GM12865 (cell line): ENCODE results near the gene FGFBP2.

ENCODE experiments used
- DNase-seq: peaks from one replicate; pipeline ENCODE4 v3.0.0; 2010; ENCODE audit warnings: low read depth
- H3K4me3 ChIP-seq: 2 replicates; pipeline ENCODE4 v1.5.1; 2011; ENCODE audit warnings: mild to moderate bottlenecking, low read depth, low read length, control low read depth
- TF ChIP-seq, protein P1 (sequence below): IDR thresholded peaks from 2 replicates; pipeline ENCODE4 v1.5.1; 2011; ENCODE audit warnings: low read length, control low read depth, low read depth, inconsistent platforms; ENCODE audit not compliant: insufficient read depth; ENCODE audit errors: missing control alignments

FGFBP2 gene

DNA sequence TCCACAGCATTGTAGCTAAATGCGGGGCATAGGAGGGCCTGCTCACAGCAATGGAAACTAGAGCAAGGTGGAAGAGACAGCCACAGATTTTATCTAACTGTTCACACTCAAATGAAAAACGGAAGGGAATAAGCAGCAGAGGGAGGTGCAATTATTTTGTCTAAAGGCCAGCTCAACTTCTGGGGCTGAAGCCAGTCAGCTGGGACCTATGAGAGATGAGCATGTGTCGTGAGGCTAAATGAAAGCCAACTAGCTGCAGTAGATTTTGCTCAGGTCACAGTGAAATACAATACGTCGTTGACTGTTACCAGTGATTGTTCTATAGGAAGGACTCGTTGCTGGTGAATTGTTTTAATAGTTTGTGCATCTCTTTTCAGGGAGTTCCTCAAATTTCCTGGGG lies 26.4 kb upstream of the FGFBP2 start:
- no peak overlapping the region for H3K4me3 ChIP-seq
- no peak for DNase-seq
- TF ChIP-seq, protein P1, sequence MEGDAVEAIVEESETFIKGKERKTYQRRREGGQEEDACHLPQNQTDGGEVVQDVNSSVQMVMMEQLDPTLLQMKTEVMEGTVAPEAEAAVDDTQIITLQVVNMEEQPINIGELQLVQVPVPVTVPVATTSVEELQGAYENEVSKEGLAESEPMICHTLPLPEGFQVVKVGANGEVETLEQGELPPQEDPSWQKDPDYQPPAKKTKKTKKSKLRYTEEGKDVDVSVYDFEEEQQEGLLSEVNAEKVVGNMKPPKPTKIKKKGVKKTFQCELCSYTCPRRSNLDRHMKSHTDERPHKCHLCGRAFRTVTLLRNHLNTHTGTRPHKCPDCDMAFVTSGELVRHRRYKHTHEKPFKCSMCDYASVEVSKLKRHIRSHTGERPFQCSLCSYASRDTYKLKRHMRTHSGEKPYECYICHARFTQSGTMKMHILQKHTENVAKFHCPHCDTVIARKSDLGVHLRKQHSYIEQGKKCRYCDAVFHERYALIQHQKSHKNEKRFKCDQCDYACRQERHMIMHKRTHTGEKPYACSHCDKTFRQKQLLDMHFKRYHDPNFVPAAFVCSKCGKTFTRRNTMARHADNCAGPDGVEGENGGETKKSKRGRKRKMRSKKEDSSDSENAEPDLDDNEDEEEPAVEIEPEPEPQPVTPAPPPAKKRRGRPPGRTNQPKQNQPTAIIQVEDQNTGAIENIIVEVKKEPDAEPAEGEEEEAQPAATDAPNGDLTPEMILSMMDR: no peak

DNA sequence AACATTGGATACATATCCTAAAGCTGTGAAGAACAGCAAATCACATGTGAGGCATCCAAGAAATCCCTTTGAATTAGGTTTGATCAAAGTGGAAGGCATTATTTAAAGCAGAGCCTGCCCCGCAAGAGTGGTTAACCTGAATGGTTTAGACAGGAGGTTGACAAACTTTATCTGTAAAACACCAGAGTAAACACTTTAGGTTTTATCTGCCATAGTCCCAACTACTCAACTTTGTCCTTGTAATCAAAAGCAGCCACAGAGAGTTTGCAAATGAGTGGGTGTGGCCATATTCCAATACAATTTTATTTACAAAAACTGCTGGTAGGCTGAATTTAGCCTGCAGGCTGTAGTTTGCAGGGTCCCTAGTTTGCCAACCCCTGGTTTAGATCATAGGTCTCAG lies 25.2 kb upstream of the FGFBP2 start:
- TF ChIP-seq, protein P1: no peak
- H3K4me3 ChIP-seq: no peak overlapping the region
- DNase-seq: no peak

DNA sequence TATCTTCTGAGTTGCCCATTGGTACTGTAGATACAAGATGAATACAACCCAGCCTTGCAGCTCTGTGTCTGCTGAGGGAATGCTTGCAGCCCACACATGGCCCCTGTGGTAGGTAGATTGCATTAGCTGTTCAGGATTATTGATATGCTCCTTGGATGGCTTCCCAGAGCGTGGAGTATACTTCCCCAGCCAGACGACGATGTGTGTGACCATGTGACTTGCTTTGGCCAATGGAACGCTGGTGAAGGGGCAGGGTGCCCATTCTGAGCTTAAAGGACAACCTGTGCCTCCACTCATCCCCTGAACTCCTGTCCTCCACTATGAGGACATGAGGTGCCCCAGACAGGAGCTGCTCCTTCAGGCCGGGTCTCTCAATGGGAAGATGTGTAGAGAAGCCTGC lies 23.9 kb upstream of the FGFBP2 start:
- TF ChIP-seq, protein P1: no peak
- no peak overlapping the region for H3K4me3 ChIP-seq
- no peak for DNase-seq

DNA sequence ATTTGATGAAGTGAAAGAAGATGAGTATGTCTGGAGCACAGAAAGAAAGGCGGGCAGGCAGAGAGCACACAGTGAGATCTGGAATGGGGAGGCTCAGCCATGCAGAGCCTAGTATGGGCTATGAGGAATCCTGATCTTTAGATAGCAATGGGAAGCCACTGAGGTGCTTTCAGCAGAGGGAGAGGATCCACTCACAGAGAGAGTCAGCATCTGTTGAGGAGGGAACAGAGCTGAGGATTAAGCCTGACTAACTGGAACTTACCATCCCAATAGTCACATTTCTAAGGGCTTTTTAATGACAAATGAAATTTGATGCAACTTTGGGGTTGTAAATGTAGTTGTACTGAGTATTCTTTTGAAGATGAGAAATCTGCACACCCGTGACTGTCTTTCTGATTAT lies 20.6 kb upstream of the FGFBP2 start:
- no peak overlapping the region for H3K4me3 ChIP-seq
- TF ChIP-seq, protein P1: no peak
- DNase-seq: no peak

DNA sequence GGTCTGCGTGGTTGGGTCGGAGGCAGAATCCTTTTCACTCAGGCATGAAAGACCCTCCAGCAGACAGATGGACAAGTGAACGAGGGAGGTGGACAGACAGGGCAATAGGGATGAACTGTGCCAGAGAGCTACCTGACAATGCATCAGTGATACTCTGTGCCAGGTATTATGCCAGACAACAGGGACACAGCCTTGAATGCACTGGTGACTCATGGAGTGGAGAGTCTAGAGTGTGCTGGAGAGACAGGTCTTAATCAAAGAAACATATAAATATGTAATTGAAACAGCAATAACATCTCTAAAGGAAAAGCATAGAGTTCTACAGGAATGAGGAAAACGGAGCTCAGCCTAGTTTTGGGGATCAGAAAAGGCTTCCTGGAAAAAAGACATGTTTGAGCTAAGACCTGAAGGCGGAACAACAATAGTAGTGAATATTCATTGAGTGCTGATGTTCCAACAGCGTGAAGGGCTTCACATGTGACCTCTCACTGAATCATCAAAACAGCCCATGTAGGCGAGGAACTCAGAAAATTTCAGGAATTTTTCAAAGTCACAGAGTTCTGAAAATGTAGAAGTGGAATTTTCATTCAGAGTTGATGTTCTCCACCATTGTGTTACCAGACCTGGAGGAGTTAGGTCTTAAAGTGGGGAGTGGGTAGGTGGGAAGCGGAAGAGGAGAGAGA lies 20.0 kb upstream of the FGFBP2 start:
- TF ChIP-seq, protein P1: no peak
- no peak for DNase-seq
- no peak overlapping the region for H3K4me3 ChIP-seq

DNA sequence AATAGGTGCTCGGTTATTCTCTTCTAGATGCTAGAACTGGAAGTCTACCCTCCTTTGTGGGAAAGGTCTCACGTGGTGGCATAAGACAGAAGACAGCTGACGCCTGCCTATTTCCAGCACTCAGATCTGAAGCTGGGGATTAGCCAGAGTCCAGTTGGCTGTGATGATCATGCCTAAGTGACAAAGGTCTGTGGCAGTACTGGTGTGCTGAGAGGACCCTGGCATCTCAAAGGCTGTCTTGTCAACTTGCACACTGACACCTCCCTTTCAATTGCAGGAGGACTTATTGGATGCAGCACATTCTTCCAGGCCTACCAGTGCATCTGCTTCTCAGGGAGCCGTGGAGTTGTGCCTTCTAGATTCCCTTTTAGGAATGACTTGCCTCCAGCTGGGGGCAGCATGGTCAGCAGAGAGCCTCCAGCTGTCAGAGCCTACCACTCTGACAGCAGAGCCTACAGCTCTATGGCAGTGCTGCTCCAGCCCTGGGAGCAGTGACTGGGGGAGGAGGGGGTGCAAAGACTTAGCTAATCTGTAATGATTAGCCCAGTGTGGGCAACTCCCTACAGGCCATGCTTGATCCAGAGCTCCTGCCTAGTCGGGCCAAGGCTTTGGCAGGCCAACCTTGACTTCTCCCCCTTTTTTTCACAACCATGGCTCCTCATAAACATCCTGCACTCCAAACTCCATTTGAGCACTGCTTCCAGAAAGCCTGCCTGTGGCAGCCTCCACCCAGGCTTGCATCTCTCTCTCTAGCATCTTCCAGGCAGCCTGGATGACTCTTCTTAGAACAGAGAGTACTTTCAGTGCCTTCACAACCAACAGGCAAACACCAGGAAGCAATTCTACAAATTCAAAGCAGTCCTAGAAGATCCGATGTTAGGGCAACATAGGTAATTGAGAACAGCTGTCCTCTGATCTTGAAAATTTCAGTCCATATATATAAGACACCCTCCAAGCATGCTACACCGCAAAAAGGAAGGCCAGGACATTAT lies 13.8 kb upstream of the FGFBP2 start:
- no peak for DNase-seq
- H3K4me3 ChIP-seq: no peak overlapping the region
- TF ChIP-seq, protein P1: no peak
